Panc1 (cell line): ENCODE measurements around the gene CACNA1G. TPM values are rescaled to one million over a fixed set of nuclear protein-coding genes. Genes with fewer than 3 reads are reported as not detected.

ENCODE experiments used
- ATAC-seq: fragments of 200-7000 bp; cut with Tn5 transposase; 2 replicates; pipeline ENCODE4 v1.9.1; 2020; ENCODE audit warnings: mild to moderate bottlenecking, moderate library complexity
- BruUV-seq: library from RNA; stranded (reverse); fragments of 400-500 nt; replicated peaks from 2 replicates; lab custom pipeline; 2021; lab: Mats Ljungman, UMichigan
- CTCF ChIA-PET: fragments of 300-600 bp; sonication (Branson Sonifier 250); formaldehyde crosslinking; loops from one replicate; lab custom pipeline; 2022; ENCODE audit warnings: antibody characterized with exemption; lab: Charles Lee
- POLR2A ChIA-PET: fragments of 300-600 bp; sonication (Branson Sonifier 250); formaldehyde crosslinking; loops from one replicate; lab custom pipeline; 2022; ENCODE audit warnings: antibody characterized with exemption; lab: Charles Lee
- DNase-seq: peaks from one replicate; pipeline ENCODE4 v3.0.0-alpha.2; 2010; ENCODE audit warnings: low read depth, low spot score
- H3K27ac ChIP-seq: 2 replicates; pipeline ENCODE4 v1.5.1; 2011; ENCODE audit warnings: mild to moderate bottlenecking, low read length, inconsistent platforms
- H3K27me3 ChIP-seq: fragments of 200-500 bp; sonication (Bioruptor generic); 2 replicates; pipeline ENCODE4 v1.6.0; 2014; ENCODE audit warnings: low read length, inconsistent platforms; ENCODE audit not compliant: control insufficient read depth, insufficient read depth
- H3K36me3 ChIP-seq: fragments of 200-500 bp; sonication (Bioruptor generic); 2 replicates; pipeline ENCODE4 v1.5.1; 2014; ENCODE audit warnings: inconsistent platforms, mild to moderate bottlenecking, low read length, moderate library complexity; ENCODE audit not compliant: control insufficient read depth, insufficient read depth
- H3K4me1 ChIP-seq: 2 replicates; pipeline ENCODE4 v1.5.1; 2011; ENCODE audit warnings: inconsistent platforms, mild to moderate bottlenecking, low read length, moderate library complexity; ENCODE audit not compliant: control insufficient read depth, insufficient read depth
- H3K4me3 ChIP-seq, 2 experiments: 2 replicates each; pipeline ENCODE4 v1.5.1; 2011 to 2012; ENCODE audit warnings: low read depth in 2 of 2, low read length in 2 of 2, mild to moderate bottlenecking in 2 of 2, inconsistent platforms in 1 of 2, moderate library complexity in 1 of 2
- H3K9me3 ChIP-seq: fragments of 200-500 bp; sonication (Bioruptor generic); 2 replicates; pipeline ENCODE4 v1.5.1; 2014; ENCODE audit warnings: low read depth, mild to moderate bottlenecking, inconsistent platforms, low read length, moderate library complexity; ENCODE audit not compliant: control insufficient read depth, insufficient read depth
- CTCF ChIP-seq: fragments of 450-650 bp; IDR thresholded peaks from 2 replicates; pipeline ENCODE4 v1.5.1; 2017; ENCODE audit warnings: mild to moderate bottlenecking
- POLR2AphosphoS5 ChIP-seq: IDR thresholded peaks from 2 replicates; pipeline ENCODE4 v1.6.1; 2012; ENCODE audit warnings: mild to moderate bottlenecking, low read depth, low read length, moderate library complexity
- REST ChIP-seq, 2 experiments: IDR thresholded peaks; 2 replicates each; pipeline ENCODE4 v1.6.1; 2011 to 2012; ENCODE audit warnings: low read depth in 2 of 2, control low read depth in 1 of 2, low read length in 1 of 2, mild to moderate bottlenecking in 1 of 2, moderate library complexity in 1 of 2; ENCODE audit not compliant: insufficient read depth in 1 of 2
- SIN3A ChIP-seq: IDR thresholded peaks from 2 replicates; pipeline ENCODE4 v1.6.1; 2012; ENCODE audit warnings: low read depth, mild to moderate bottlenecking, low read length, moderate library complexity, borderline replicate concordance; ENCODE audit not compliant: insufficient read depth
- TCF7L2 ChIP-seq: IDR thresholded peaks from 2 replicates; pipeline ENCODE4 v1.6.1; 2011; ENCODE audit warnings: mild to moderate bottlenecking, low read depth, low read length, inconsistent platforms
- in situ Hi-C: cut with HindIII; loops from 2 replicates; pipeline ENCODE4 v1.10.0; 2016; ENCODE audit warnings: low sequenced_read_pairs, low pct_unique_long_range_greater_than_20kb
- intact Hi-C: fragments of 100-400 bp; cut with micrococcal nuclease; formaldehyde crosslinking; loops from one replicate; pipeline ENCODE4 v1.10.0; 2022; ENCODE audit not compliant: unreplicated experiment
- total RNA-seq: library from RNA; stranded (reverse); gene quantifications from one replicate; pipeline ENCODE4 v1.2.1, GENCODE V29; 2021; ENCODE audit not compliant: unreplicated experiment

The CACNA1G gene
- total RNA-seq, 1 experiment from 2014 or later, result 10.0 TPM

GRCh38 chr17:50521514-50521913, 39.0 kb upstream of the CACNA1G start:
- Histone ChIP-seq H3K27ac (no peak overlapping the region), H3K4me3 (no peak overlapping the region), H3K4me1 (no peaks in the 10 kb centered on the region), H3K27me3 (no peaks in the 10 kb centered on the region), H3K36me3 (no peaks in the 10 kb centered on the region), H3K9me3 (no peaks in the 10 kb centered on the region)
- POLR2A ChIA-PET, result no interaction called here
- BruUV-seq, result no TSS peak
- in situ Hi-C loops (no loop called here), intact Hi-C loops (no loop called here)
- ATAC-seq (no peak), DNase-seq (no peak)
- CTCF ChIA-PET, result no interaction called here
- TF ChIP-seq CTCF, result no peak
- no peak for TF ChIP-seq TCF7L2
- no peak for TF ChIP-seq SIN3A
- no peak for TF ChIP-seq POLR2AphosphoS5

GRCh38 chr17:50522766-50523165, 37.7 kb upstream of the CACNA1G start:
- Histone ChIP-seq H3K36me3 (no peaks in the 10 kb centered on the region), H3K9me3 (no peaks in the 10 kb centered on the region), H3K27ac (no peak overlapping the region), H3K4me3 (no peak overlapping the region), H3K27me3 (no peaks in the 10 kb centered on the region), H3K4me1 (no peaks in the 10 kb centered on the region)
- in situ Hi-C loops, result no loop called here
- TF ChIP-seq TCF7L2 (no peak), SIN3A (no peak), POLR2AphosphoS5 (no peak), CTCF (no peak), REST (IDR thresholded peaks at IDR 0.05; ENCODE audit: insufficient read depth in 1 of 2, low read depth in 2 of 2, low read length in 1 of 2) (no peak)
- intact Hi-C loops, result no loop called here
- no TSS peak for BruUV-seq
- ChIA-PET CTCF (no interaction called here), POLR2A (no interaction called here)
- ATAC-seq (no peak), DNase-seq (no peak)
